HUES6 (cell line): ENCODE results near the gene TTC7B.

ENCODE experiments used
- H3K27ac ChIP-seq: 2 replicates; pipeline ENCODE4 v1.7.0; 2013; ENCODE audit warnings: low read depth, mild to moderate bottlenecking, low read length, inconsistent platforms
- H3K27me3 ChIP-seq: 2 replicates; pipeline ENCODE4 v1.6.1; 2013; ENCODE audit warnings: low read length; ENCODE audit not compliant: control insufficient read depth, insufficient read depth
- H3K36me3 ChIP-seq: 2 replicates; pipeline ENCODE4 v1.6.1; 2013; ENCODE audit warnings: low read length; ENCODE audit not compliant: control insufficient read depth, insufficient read depth
- H3K4me1 ChIP-seq: 2 replicates; pipeline ENCODE4 v1.6.1; 2013; ENCODE audit warnings: low read length; ENCODE audit not compliant: control insufficient read depth, insufficient read depth
- H3K4me3 ChIP-seq: 2 replicates; pipeline ENCODE4 v1.5.1; 2013; ENCODE audit warnings: low read depth, low read length
- H3K9ac ChIP-seq: one replicate; pipeline ENCODE4 v1.6.1; 2013; ENCODE audit warnings: mild to moderate bottlenecking, low read length
- H3K9me3 ChIP-seq: 2 replicates; pipeline ENCODE4 v1.6.1; 2013; ENCODE audit warnings: low read depth, low read length; ENCODE audit not compliant: control insufficient read depth, insufficient read depth

The TTC7B gene

GRCh38 chr14:90669731-90670130 is 146.5 kb downstream of the TTC7B start:
- H3K27me3 ChIP-seq: no peaks in the 10 kb centered on the region
- no peak overlapping the region for H3K4me3 ChIP-seq
- no peaks in the 10 kb centered on the region for H3K9me3 ChIP-seq
- no peaks in the 10 kb centered on the region for H3K36me3 ChIP-seq
- no peak overlapping the region for H3K27ac ChIP-seq
- H3K9ac ChIP-seq: no peak overlapping the region
- H3K4me1 ChIP-seq: no peaks in the 10 kb centered on the region

DNA sequence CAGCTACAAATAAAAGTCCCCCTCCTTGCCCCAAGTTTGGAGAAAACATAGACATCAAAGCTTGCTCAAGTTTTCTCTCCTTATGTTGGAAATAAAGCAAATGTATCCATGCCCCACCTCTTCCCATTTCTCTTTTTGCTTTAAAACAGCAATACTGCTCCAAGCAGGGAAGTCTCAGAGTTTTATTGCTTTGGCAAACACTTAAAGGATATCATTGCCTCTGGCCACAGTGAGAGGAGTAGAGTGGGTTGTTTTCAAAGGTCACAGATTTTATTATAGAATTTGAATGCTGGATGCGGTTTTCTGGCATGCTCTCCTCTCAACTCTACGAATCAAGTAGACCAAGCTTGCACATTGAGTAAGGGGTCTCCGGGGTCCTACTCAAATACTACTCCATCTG is 149.7 kb downstream of the TTC7B start:
- Histone ChIP-seq H3K4me3 (no peak overlapping the region), H3K9ac (no peak overlapping the region), H3K9me3 (no peaks in the 10 kb centered on the region), H3K27ac (no peak overlapping the region), H3K4me1 (peaks cover 8% of the 10 kb centered on the region; the same call in 1 of the 2 replicates), H3K27me3 (no peaks in the 10 kb centered on the region), H3K36me3 (no peaks in the 10 kb centered on the region)

GRCh38 chr14:90665321-90666000 is 150.8 kb downstream of the TTC7B start:
- Histone ChIP-seq H3K9me3 (no peaks in the 10 kb centered on the region), H3K4me3 (no peak overlapping the region), H3K27me3 (no peaks in the 10 kb centered on the region), H3K36me3 (no peaks in the 10 kb centered on the region), H3K9ac (no peak overlapping the region), H3K4me1 (peaks cover 19% of the 10 kb centered on the region), H3K27ac (no peak overlapping the region)

- H3K4me1 ChIP-seq: peaks cover 19% of the 10 kb centered on the region
- H3K9me3 ChIP-seq: no peaks in the 10 kb centered on the region
- no peaks in the 10 kb centered on the region for H3K27me3 ChIP-seq
- no peaks in the 10 kb centered on the region for H3K36me3 ChIP-seq
- no peak overlapping the region for H3K27ac ChIP-seq
- no peak overlapping the region for H3K9ac ChIP-seq
- H3K4me3 ChIP-seq: no peak overlapping the region
Measured at GRCh38 chr14:90664911-90665310, 151.3 kb downstream of the TTC7B start.

DNA sequence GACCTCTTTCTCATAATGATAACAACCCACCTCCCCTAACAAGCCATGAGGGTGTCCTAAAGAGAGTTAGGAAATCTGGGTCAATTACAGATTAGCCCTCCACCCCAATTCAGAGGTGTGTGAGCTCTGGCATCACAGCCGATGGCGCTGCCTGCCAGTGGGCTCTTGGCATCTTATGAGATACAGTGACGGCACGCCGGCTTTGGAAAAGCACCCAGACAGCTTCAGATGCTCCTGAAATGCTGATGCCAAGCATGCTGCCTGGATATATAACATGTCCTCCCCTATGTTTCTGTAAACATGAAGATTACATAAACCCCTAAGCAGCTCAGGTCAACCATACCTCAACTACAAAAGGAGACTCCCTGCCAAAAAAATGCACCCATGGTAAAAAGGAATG is 152.6 kb downstream of the TTC7B start:
- H3K27me3 ChIP-seq: no peaks in the 10 kb centered on the region

GRCh38 chr14:90663140-90663539 is 153.1 kb downstream of the TTC7B start:
- Histone ChIP-seq H3K27ac (no peak overlapping the region), H3K27me3 (no peaks in the 10 kb centered on the region), H3K36me3 (no peaks in the 10 kb centered on the region), H3K4me1 (peaks cover 28% of the 10 kb centered on the region), H3K4me3 (no peak overlapping the region), H3K9ac (no peak overlapping the region), H3K9me3 (no peaks in the 10 kb centered on the region)

More for the DNA sequence above, 152.6 kb downstream of the TTC7B start:
- H3K4me3 ChIP-seq: no peak overlapping the region
- no peaks in the 10 kb centered on the region for H3K9me3 ChIP-seq
- no peak overlapping the region for H3K9ac ChIP-seq
- no peak overlapping the region for H3K27ac ChIP-seq
- H3K4me1 ChIP-seq: peaks cover 23% of the 10 kb centered on the region
- no peaks in the 10 kb centered on the region for H3K36me3 ChIP-seq

GRCh38 chr14:90661866-90662265 is 154.4 kb downstream of the TTC7B start:
- no peaks in the 10 kb centered on the region for H3K9me3 ChIP-seq
- no peak overlapping the region for H3K9ac ChIP-seq
- H3K27me3 ChIP-seq: no peaks in the 10 kb centered on the region
- H3K36me3 ChIP-seq: no peaks in the 10 kb centered on the region
- H3K4me3 ChIP-seq: no peak overlapping the region
- H3K27ac ChIP-seq: no peak overlapping the region
- peaks cover 28% of the 10 kb centered on the region for H3K4me1 ChIP-seq

DNA sequence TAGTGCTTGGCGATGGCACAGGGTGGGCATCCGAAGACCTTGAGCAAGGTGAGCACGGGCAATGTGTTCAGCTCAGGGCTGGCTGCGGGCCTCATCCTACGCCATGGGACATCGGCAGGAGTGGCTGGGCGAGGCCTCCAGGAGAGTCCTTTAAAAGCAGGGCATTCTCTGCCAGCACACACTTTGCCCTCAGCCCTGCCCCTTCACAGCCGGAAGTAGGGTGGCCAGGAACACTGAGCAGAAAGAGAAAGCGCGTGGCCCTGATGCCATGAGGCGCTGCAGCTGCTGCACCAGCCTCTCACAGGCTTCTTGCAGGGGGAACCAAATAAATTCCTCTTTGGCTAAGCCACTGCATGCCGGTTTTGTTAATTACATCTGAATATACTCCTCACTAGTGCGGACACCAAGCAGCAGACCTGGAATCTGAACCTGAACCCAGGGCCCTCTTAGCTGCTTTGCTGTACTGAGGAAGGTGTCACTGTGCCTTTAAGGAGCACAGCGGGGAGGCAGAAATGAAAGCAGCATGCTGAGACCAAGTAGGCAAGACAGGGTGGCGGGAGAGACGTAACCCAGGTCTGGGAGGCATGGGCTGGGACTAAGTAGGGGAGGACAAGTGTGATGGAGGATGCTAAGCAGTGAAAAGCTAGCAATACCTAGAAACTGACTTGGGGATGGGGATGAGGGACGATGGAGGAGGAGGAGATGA is 155.2 kb downstream of the TTC7B start:
- H3K9me3 ChIP-seq: no peaks in the 10 kb centered on the region
- no peaks in the 10 kb centered on the region for H3K27me3 ChIP-seq
- peaks cover 28% of the 10 kb centered on the region for H3K4me1 ChIP-seq
- H3K9ac ChIP-seq: no peak overlapping the region
- no peak overlapping the region for H3K27ac ChIP-seq
- no peak overlapping the region for H3K4me3 ChIP-seq
- no peaks in the 10 kb centered on the region for H3K36me3 ChIP-seq

DNA sequence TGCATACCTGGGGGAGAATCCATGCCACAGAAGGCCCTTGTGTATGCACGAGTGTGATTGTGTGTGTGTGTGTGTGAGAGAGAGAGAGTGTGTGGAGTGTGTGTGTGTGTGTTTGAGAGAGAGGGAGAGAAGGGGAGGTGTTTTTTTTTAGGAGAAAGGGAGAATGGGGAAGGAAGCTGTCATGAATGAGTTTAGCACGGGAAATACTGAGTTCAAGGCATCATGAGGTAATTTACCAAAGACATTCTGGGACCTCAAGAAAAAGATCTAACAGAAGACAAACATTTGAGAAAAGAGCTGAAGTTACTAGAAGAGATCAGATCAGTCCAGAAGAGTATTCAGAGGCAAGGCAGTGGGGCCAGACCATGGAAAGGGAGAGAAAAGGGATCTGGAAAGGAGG is 157.1 kb downstream of the TTC7B start:
- Histone ChIP-seq H3K36me3 (no peaks in the 10 kb centered on the region), H3K4me3 (no peak overlapping the region), H3K9ac (no peak overlapping the region), H3K27ac (no peak overlapping the region), H3K4me1 (peaks cover 28% of the 10 kb centered on the region), H3K27me3 (no peaks in the 10 kb centered on the region), H3K9me3 (no peaks in the 10 kb centered on the region)

GRCh38 chr14:90658541-90658967 is 157.7 kb downstream of the TTC7B start:
- Histone ChIP-seq H3K36me3 (no peaks in the 10 kb centered on the region), H3K27me3 (no peaks in the 10 kb centered on the region), H3K9ac (no peak overlapping the region), H3K4me1 (peaks cover 28% of the 10 kb centered on the region), H3K9me3 (no peaks in the 10 kb centered on the region), H3K27ac (no peak overlapping the region), H3K4me3 (no peak overlapping the region)

- Histone ChIP-seq H3K9ac (no peak overlapping the region), H3K27me3 (no peaks in the 10 kb centered on the region), H3K4me3 (no peak overlapping the region), H3K4me1 (peaks cover 30% of the 10 kb centered on the region), H3K9me3 (no peaks in the 10 kb centered on the region), H3K36me3 (no peaks in the 10 kb centered on the region), H3K27ac (no peak overlapping the region)
Measured at GRCh38 chr14:90656973-90657372, 159.3 kb downstream of the TTC7B start.
